K562 (cell line): ENCODE data around the gene VPS41. TPM values are rescaled to one million over a fixed set of nuclear protein-coding genes. Genes with fewer than 3 reads are reported as not detected.
A peak's percentile ranks its signal among the peaks of the same experiment; 100 is the strongest.

Experiments used
- ATAC-seq: fragments of 200-7000 bp; cut with Tn5 transposase; 3 replicates; pipeline ENCODE4 v1.9.1; 2020; ENCODE audit warnings: moderate library complexity
- BruUV-seq: library from RNA; stranded (reverse); fragments of 400-500 nt; replicated peaks from 2 replicates; lab custom pipeline; 2021; lab: Mats Ljungman, UMichigan
- CTCF ChIA-PET: fragments of 300-600 bp; formaldehyde crosslinking; extraction: SDS; loops from one replicate; lab custom pipeline; 2021; ENCODE audit warnings: low intra/inter-chr PET ratio; lab: Yijun Ruan, JAX
- POLR2A ChIA-PET: fragments of 300-600, 350-650 bp; sonication (Branson Sonifier 250); formaldehyde crosslinking; extraction: SDS; loops from one replicate; lab custom pipeline; 2021; ENCODE audit warnings: antibody characterized with exemption, inconsistent platforms; lab: Yijun Ruan, JAX
- DNase-seq, 4 experiments: peaks; one replicate each; pipeline versions ENCODE4 v3.0.0 to v3.0.0-alpha.2; 2011 to 2018; ENCODE audit warnings: low spot score in 3 of 4, mixed read lengths in 3 of 4; ENCODE audit errors: extremely low read depth in 1 of 4
- FAIRE-seq: peaks from 2 replicates; lab custom pipeline; 2011; peaks lifted over from hg19 to GRCh38; lab: Jason Lieb, UNC
- H2AFZ ChIP-seq: 2 replicates; pipeline ENCODE4 v1.6.0; 2011; ENCODE audit warnings: low read depth, low read length, control low read depth, inconsistent platforms
- H3K27ac ChIP-seq: fragments of 200-600 bp; 3 replicates; pipeline ENCODE4 v1.8.0; 2011; ENCODE audit warnings: low read depth, mild to moderate bottlenecking, control low read depth, inconsistent platforms, low read length, moderate library complexity, mixed read lengths; ENCODE audit errors: extremely low read depth
- H3K27me3 ChIP-seq, 2 experiments: fragments of 300-600 bp in 1 of 2; 2 replicates in 1 of 2; 3 replicates in 1 of 2; pipeline versions ENCODE4 v1.6.0 to v1.8.0; 2011; ENCODE audit warnings: inconsistent platforms in 2 of 2, low read length in 2 of 2, mild to moderate bottlenecking in 1 of 2, mixed read lengths in 1 of 2, moderate library complexity in 1 of 2; ENCODE audit not compliant: control insufficient read depth in 2 of 2, insufficient read depth in 2 of 2
- H3K36me3 ChIP-seq: fragments of 300-600 bp; 3 replicates; pipeline ENCODE4 v1.8.0; 2011; ENCODE audit warnings: mild to moderate bottlenecking, low read length, inconsistent platforms; ENCODE audit not compliant: control insufficient read depth, insufficient read depth
- H3K4me1 ChIP-seq, 2 experiments: fragments of 200-600 bp in 1 of 2; replicated peaks in 1 of 2; 2 replicates in 1 of 2; 3 replicates in 1 of 2; pipeline versions ENCODE4 v1.5.1 to v1.8.0; 2011; ENCODE audit warnings: inconsistent platforms in 2 of 2, low read length in 2 of 2, mild to moderate bottlenecking in 1 of 2, mixed read lengths in 1 of 2, moderate library complexity in 1 of 2; ENCODE audit not compliant: control insufficient read depth in 2 of 2, insufficient read depth in 2 of 2
- H3K4me2 ChIP-seq: 2 replicates; pipeline ENCODE4 v1.6.1; 2011; ENCODE audit warnings: low read length, control low read depth, inconsistent platforms, mixed read lengths; ENCODE audit not compliant: insufficient read depth
- H3K4me3 ChIP-seq: fragments of 200-600 bp; sonication (generic), shearing (Covaris generic); 2 replicates; pipeline ENCODE4 v1.5.1; 2016; ENCODE audit warnings: control low read depth, inconsistent platforms
- H3K79me2 ChIP-seq: fragments of 200-600 bp; 3 replicates; pipeline ENCODE4 v1.8.0; 2011; ENCODE audit warnings: low read length, inconsistent platforms; ENCODE audit not compliant: control insufficient read depth, insufficient read depth
- H3K9ac ChIP-seq, 2 experiments: 2 replicates each; pipeline versions ENCODE4 v1.6.0 to v1.6.1; 2011; ENCODE audit warnings: low read depth in 2 of 2, low read length in 2 of 2, control low read depth in 1 of 2, inconsistent platforms in 1 of 2, mild to moderate bottlenecking in 1 of 2, mixed read lengths in 1 of 2; ENCODE audit not compliant: insufficient read depth in 1 of 2
- H3K9me1 ChIP-seq: one replicate; pipeline ENCODE4 v1.6.0; 2011; ENCODE audit warnings: inconsistent platforms, mild to moderate bottlenecking, low read length, moderate library complexity; ENCODE audit not compliant: control insufficient read depth, insufficient read depth
- H3K9me3 ChIP-seq: replicated peaks from 2 replicates; pipeline ENCODE4 v1.5.1; 2011; ENCODE audit warnings: low read depth, low read length, inconsistent platforms; ENCODE audit not compliant: control insufficient read depth, insufficient read depth
- H4K20me1 ChIP-seq: replicated peaks from 2 replicates; pipeline ENCODE4 v1.6.1; 2011; ENCODE audit warnings: low read length, inconsistent platforms, mixed read lengths; ENCODE audit not compliant: control insufficient read depth, insufficient read depth
- GATAD2A ChIP-seq: fragments of 450-650 bp; IDR thresholded peaks from 2 replicates; pipeline ENCODE4 v1.6.1; 2017
- SPI1 ChIP-seq: IDR thresholded peaks from 2 replicates; pipeline ENCODE4 v1.6.1; 2011; ENCODE audit warnings: low read depth, low read length, control low read depth, borderline replicate concordance
- SREBF2 ChIP-seq: sonication (generic); formaldehyde crosslinking; IDR thresholded peaks from 2 replicates; pipeline ENCODE4 v1.4.0; 2020; ENCODE audit warnings: mild to moderate bottlenecking, missing genetic modification reagents
- TEAD4 ChIP-seq, 2 experiments: sonication (generic) in 1 of 2; formaldehyde crosslinking in 1 of 2; IDR thresholded peaks; 2 replicates each; pipeline versions ENCODE4 v1.6.1 to v1.8.0; 2012 to 2022; ENCODE audit warnings: borderline replicate concordance in 1 of 2, inconsistent platforms in 1 of 2, low read length in 1 of 2, mild to moderate bottlenecking in 1 of 2, missing genetic modification reagents in 1 of 2
- ZBTB11 ChIP-seq, 3 experiments: fragments of 200-800 bp in 1 of 3; fragments of 250-450 bp in 1 of 3; fragments of 450-650 bp in 1 of 3; sonication (Bioruptor Pico) in 1 of 3; sonication (Bioruptor generic) in 1 of 3; formaldehyde crosslinking in 1 of 3; IDR thresholded peaks; 2 replicates each; pipeline versions ENCODE4 v1.6.1 to v1.8.0; 2016 to 2022; ENCODE audit warnings: mild to moderate bottlenecking in 2 of 3, missing genetic modification characterization in 2 of 3, missing compliant biosample characterization in 1 of 3, moderate library complexity in 1 of 3
- ZNF174 ChIP-seq: fragments of 250-450 bp; sonication (Bioruptor Pico); IDR thresholded peaks from 2 replicates; pipeline ENCODE4 v1.4.0; 2020; ENCODE audit warnings: mild to moderate bottlenecking
- WGBS: fragments of 100-300 bp; shearing (Covaris generic); methylation state at CpG from one replicate; pipeline ENCODE4 v1.1.6; 2016; ENCODE audit warnings: low coverage, mixed read lengths; ENCODE audit not compliant: insufficient coverage; ENCODE audit errors: missing lambda C conversion rate; 5-methylcytosine and 5-hydroxymethylcytosine counted together
- in situ Hi-C: fragments of 300-500 bp; cut with MboI; formaldehyde crosslinking; loops from 4 replicates; pipeline ENCODE4 v1.15.0; 2018; ENCODE audit warnings: inconsistent platforms, mixed read lengths
- intact Hi-C: fragments of 100-400 bp; cut with micrococcal nuclease; formaldehyde crosslinking; loops from 2 replicates; pipeline ENCODE4 v1.14.2; 2022
- polyA plus RNA-seq, 8 experiments: library from polyadenylated mRNA; depleted of rRNA in 4 of 8; stranded (reverse) in 5 of 8; unstranded in 3 of 8; fragments of >200 nt; fragmentation: Nextera tagmentation in 2 of 8; fragmentation: Illumina TruSeq in 1 of 8; extraction: Ambion mirVana in 2 of 8; extraction: Trizol in 1 of 8; gene quantifications; 2 replicates each; pipeline versions ENCODE4 v1.2.1 to v1.2.3, GENCODE V29; 2011 to 2014; ENCODE audit warnings: inconsistent platforms in 1 of 8, missing spikeins in 1 of 8
- total RNA-seq, 7 experiments: library from RNA; depleted of rRNA in 6 of 7; stranded (reverse); fragments of >200 nt in 6 of 7; fragmentation: Illumina TruSeq in 2 of 7; extraction: Trizol in 2 of 7; gene quantifications; 2 replicates each; pipeline versions ENCODE4 v1.2.1 to v1.2.3, GENCODE V29; 2011 to 2021; ENCODE audit warnings: low replicate concordance in 1 of 7

The VPS41 gene
- total and polyA plus RNA-seq, 9 of the 15 experiments (the other 6 are each of a cell fraction or from before 2014, with no cell fraction given): 17.7 to 46.8 (median 32.1) TPM

- no peak for TF ChIP-seq GATAD2A
- 0 out of 2 replicates have a peak, but pooled peaks have one; percentile 22 for TF ChIP-seq TEAD4 (IDR thresholded peaks at IDR 0.05; ENCODE audit: low read length)
- no peak for TF ChIP-seq TEAD4 (CRISPR knock-in tag; IDR thresholded peaks at IDR 0.05; ENCODE audit: borderline replicate concordance)
These were observed 1.2 kb downstream of the VPS41 start (continued) for GRCh38 chr7:38907766-38908165.

- in situ Hi-C loops (no loop called here), intact Hi-C loops (no loop called here)
- BruUV-seq: no TSS peak
- no peaks in the 10 kb centered on the region for H3K9me3 ChIP-seq
- POLR2A ChIA-PET: no interaction called here
- peaks cover 27% of the 10 kb centered on the region for H3K79me2 ChIP-seq
- no peak overlapping the region; the same call in 1 of the 2 replicates for H3K4me2 ChIP-seq
- H3K4me1 ChIP-seq: peaks cover 0 to 5% of the 10 kb centered on the region in 2 experiments; a peak in 2 of 5 replicates
- H3K27ac ChIP-seq: no peak overlapping the region
- no peak overlapping the region for H3K4me3 ChIP-seq
- ATAC-seq: no peak
- no peak for FAIRE-seq
- no peaks in the 10 kb centered on the region for H3K27me3 ChIP-seq
- WGBS: 43% methylated on average over 3 of the region's 3 CpGs
- no peak overlapping the region for H2AFZ ChIP-seq
- no peak for DNase-seq
- H4K20me1 ChIP-seq: no peaks in the 10 kb centered on the region; the same call in 1 of the 2 replicates
- no peaks in the 10 kb centered on the region for H3K9me1 ChIP-seq
- TF ChIP-seq ZNF174 (CRISPR knock-in tag): no peak
- TF ChIP-seq SPI1: peak; percentile 69; the same call in 1 of the 2 replicates
- no peak for TF ChIP-seq ZBTB11 (CRISPR knock-in tag; IDR thresholded peaks at IDR 0.05)
- TF ChIP-seq SREBF2 (CRISPR knock-in tag): no peak
- H3K36me3 ChIP-seq: no peaks in the 10 kb centered on the region
- CTCF ChIA-PET: no interaction called here
- H3K9ac ChIP-seq: no peak overlapping the region
These were observed 1.9 kb downstream of the VPS41 start for GRCh38 chr7:38907066-38907465.
